GM13977 (cell line): ENCODE measurements around the gene PGLYRP1.

Experiments
- DNase-seq: peaks from one replicate; pipeline ENCODE4 v3.0.0; 2012; ENCODE audit warnings: low spot score
- CTCF ChIP-seq: IDR thresholded peaks from 2 replicates; pipeline ENCODE4 v1.5.1; 2012; ENCODE audit warnings: mild to moderate bottlenecking, control low read depth; ENCODE audit not compliant: insufficient read depth; ENCODE audit errors: extremely low read depth, missing control alignments
- in situ Hi-C: fragments of 300-500 bp; cut with MboI; formaldehyde crosslinking; loops from one replicate; pipeline ENCODE4 v1.12.0; 2022; ENCODE audit warnings: low sequenced_read_pairs, low pct_unique_long_range_greater_than_20kb, mixed read lengths, inconsistent platforms; ENCODE audit not compliant: unreplicated experiment

Gene PGLYRP1

GRCh38 chr19:46033401-46033800 is 10.5 kb upstream of the PGLYRP1 start:
- no peak for DNase-seq
- TF ChIP-seq CTCF: no peak
- in situ Hi-C loops: no loop called here

DNA sequence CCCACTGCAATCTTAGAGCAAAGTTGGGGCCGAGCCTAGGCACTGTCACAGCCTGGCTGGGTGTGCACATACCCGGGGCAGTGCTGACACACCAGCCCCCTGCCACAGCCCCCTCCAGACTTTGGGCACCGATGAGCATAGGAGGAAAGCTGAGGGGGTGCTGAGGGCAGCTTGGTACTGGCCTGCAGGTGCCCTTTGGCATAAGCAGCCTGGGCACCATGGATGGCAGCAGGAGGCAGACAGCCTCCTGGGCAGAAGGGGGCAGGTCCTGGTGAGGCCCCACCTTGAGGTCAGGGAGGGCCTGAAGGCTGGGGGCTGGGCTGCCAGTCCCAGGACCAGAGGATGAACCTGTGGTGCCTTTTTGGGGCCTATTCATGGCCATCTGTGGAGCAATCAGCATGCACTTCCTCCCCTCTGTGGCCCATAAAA is 9.8 kb upstream of the PGLYRP1 start:
- in situ Hi-C loops: no loop called here
- TF ChIP-seq CTCF: no peak
- no peak for DNase-seq

- in situ Hi-C loops: no loop called here
- no peak for DNase-seq
- no peak for TF ChIP-seq CTCF
These were observed 9.1 kb upstream of the PGLYRP1 start for GRCh38 chr19:46031781-46032596.

DNA sequence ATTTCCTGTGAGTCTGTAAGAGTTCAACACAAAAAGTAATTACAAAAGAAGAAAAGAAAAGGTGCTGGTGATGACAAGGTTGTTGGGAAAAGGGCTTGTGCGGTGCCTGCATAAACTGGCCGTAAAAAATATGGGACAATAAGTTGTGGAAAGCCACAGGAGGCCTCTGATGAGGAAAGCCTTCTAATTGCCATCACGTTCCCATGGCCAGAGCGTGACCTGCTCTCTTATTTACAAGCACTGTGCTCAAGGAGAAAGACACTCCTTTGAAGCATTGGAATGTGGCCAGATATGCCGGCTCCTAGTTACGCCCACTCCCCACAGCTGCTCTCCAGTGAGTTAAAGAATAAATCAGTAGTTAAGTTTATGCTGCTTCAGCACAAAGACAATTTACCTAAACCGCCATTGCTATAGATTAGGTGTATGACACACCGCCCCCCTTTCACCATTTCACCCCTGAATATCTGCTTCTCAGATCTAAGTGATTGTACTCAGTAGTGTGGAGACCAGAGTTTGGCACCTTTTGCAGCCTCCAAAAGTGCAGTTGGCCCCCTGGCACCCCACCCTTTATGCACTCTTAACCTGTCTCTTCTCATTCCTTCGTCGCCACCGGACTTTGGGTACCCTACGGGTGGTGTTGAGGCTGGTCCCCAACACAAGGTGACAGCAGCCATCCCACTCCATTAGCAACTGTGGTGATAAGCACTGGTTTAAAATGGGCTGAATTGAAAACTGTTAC is 8.1 kb upstream of the PGLYRP1 start:
- no peak for DNase-seq

DNA sequence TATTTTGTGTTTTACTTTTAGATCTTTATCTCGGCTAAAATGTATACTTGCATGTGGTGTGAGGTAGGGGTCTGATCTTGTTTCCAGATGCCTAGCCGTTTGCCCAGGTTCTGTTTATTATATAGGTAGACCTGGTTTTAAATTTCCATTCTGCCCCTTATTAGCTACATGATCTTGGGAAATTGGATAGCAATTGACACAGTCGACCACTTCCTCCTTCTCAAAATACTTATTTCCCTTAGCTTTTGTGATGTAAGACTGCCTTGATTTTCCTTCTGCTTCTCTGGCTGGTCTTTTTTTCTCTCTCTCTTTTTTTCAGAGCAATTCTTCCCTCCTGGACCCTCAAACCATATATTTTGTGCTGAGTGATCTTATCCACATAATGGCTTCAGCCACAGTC is 3.0 kb upstream of the PGLYRP1 start:
- no peak for TF ChIP-seq CTCF
- DNase-seq: no peak
- in situ Hi-C loops: loop anchor here (10.0 kb wide), 1 partner anchor 239 kb away; no protein-coding TSS in a partner anchor

More for the DNA sequence above, 8.1 kb upstream of the PGLYRP1 start:
- no peak for TF ChIP-seq CTCF
- in situ Hi-C loops: no loop called here

DNA sequence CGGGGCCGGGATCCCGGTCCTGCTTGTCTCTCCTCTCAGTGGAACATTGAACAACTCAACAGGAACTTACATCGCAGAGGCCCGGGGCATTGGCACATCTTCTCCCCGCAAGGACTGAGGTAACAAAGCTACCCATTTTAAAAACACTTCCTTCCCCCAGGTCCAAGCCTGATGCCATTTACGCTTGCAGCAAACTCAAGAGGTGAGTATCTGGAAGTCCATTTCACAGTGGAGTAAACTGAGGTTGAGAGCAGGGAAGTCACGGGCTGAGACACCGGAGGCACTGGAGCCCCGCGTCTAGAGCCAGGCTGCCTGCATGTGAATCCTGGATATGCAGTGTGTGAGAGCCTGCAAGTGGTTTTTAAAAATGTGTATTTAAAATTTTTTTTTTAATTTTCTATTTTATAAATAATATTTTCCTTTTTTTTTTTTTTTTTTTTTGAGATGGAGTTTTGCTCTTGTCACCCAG is 492 bp upstream of the PGLYRP1 start:
- in situ Hi-C loops: loop anchor here (10.0 kb wide), 1 partner anchor 241 kb away; no protein-coding TSS in a partner anchor
- no peak for DNase-seq
- TF ChIP-seq CTCF: no peak
